GM18858 (cell line): Measurements from ENCODE around the gene N4BP2L2.

Source experiments
- ATAC-seq: cut with Tn5 transposase; IDR thresholded peaks from one replicate; pipeline ENCODE4 v1.9.1; 2021; ENCODE audit not compliant: unreplicated experiment

The N4BP2L2 gene

GRCh38 chr13:32383836-32384618 lies 154.6 kb downstream of the N4BP2L2 start:
- ATAC-seq, result no peak
